HCT116 (cell line): ENCODE data around the gene FCHSD2. TPM values are rescaled to one million over a fixed set of nuclear protein-coding genes. Genes with fewer than 3 reads are reported as not detected.

Experiments used
- ATAC-seq: fragments of 200-7000 bp; cut with Tn5 transposase; 2 replicates; pipeline ENCODE4 v1.9.1; 2020; ENCODE audit warnings: mild to moderate bottlenecking, moderate library complexity
- BruUV-seq: library from RNA; stranded (reverse); fragments of 400-500 nt; replicated peaks from 2 replicates; lab custom pipeline; 2021; lab: Mats Ljungman, UMichigan
- CTCF ChIA-PET: fragments of 300-600 bp; sonication (Branson Sonifier 250); formaldehyde crosslinking; loops from one replicate; lab custom pipeline; 2021; ENCODE audit warnings: antibody characterized with exemption; lab: Charles Lee
- POLR2A ChIA-PET: fragments of 300-600, 350-600 bp; sonication (Branson Sonifier 250); formaldehyde crosslinking; loops from one replicate; lab custom pipeline; 2021; ENCODE audit warnings: antibody characterized with exemption; lab: Charles Lee
- RAD21 ChIA-PET, 2 experiments: fragments of 300-600 bp; sonication (Branson Sonifier 250); formaldehyde crosslinking; loops; one replicate each; lab custom pipeline; 2023; ENCODE audit warnings: low total read pairs in 2 of 2; ENCODE audit not compliant: uncharacterized antibody in 2 of 2, unreplicated experiment in 2 of 2, low non-redundant PET in 1 of 2; lab: Charles Lee
- DNase-seq: peaks from one replicate; pipeline ENCODE4 v3.0.0-alpha.2; 2010; ENCODE audit warnings: low read depth, low spot score
- H2AFZ ChIP-seq: fragments of 200-600 bp; shearing (Covaris generic), sonication (generic); 2 replicates; pipeline ENCODE4 v1.6.1; 2017; ENCODE audit warnings: low read depth, mixed run types, mixed read lengths, antibody characterized with exemption, low read length; ENCODE audit not compliant: poor library complexity, severe bottlenecking
- H3K27ac ChIP-seq: 2 replicates; pipeline ENCODE4 v1.5.1; 2012; ENCODE audit warnings: low read depth, low read length
- H3K27me3 ChIP-seq: fragments of 200-600 bp; sonication (generic); 2 replicates; pipeline ENCODE4 v1.6.1; 2016; ENCODE audit warnings: mixed run types, low read length, mixed read lengths; ENCODE audit not compliant: insufficient read depth
- H3K36me3 ChIP-seq, 2 experiments: fragments of 200-500 bp in 1 of 2; fragments of 200-600 bp in 1 of 2; sonication (Bioruptor generic) in 1 of 2; sonication (generic) in 1 of 2; 2 replicates each; pipeline versions ENCODE4 v1.5.1 to v1.6.1; 2014 to 2016; ENCODE audit warnings: low read length in 2 of 2, inconsistent platforms in 1 of 2, mixed read lengths in 1 of 2, mixed run types in 1 of 2; ENCODE audit not compliant: insufficient read depth in 2 of 2, control insufficient read depth in 1 of 2
- H3K4me1 ChIP-seq, 2 experiments: fragments of 200-600 bp in 1 of 2; sonication (generic) in 1 of 2; 2 replicates each; pipeline versions ENCODE4 v1.5.1 to v1.6.1; 2012 to 2017; ENCODE audit warnings: low read length in 2 of 2, inconsistent platforms in 1 of 2, mild to moderate bottlenecking in 1 of 2, mixed read lengths in 1 of 2, mixed run types in 1 of 2, moderate library complexity in 1 of 2; ENCODE audit not compliant: insufficient read depth in 2 of 2, control insufficient read depth in 1 of 2
- H3K4me2 ChIP-seq: fragments of 200-600 bp; sonication (generic); 2 replicates; pipeline ENCODE4 v1.6.1; 2017; ENCODE audit warnings: mixed run types, low read length, mixed read lengths
- H3K4me3 ChIP-seq, 2 experiments: fragments of 200-600 bp in 1 of 2; sonication (generic) in 1 of 2; replicated peaks in 1 of 2; 2 replicates each; pipeline ENCODE4 v1.5.1; 2011 to 2016; ENCODE audit warnings: low read length in 2 of 2, control low read depth in 1 of 2, low read depth in 1 of 2, mild to moderate bottlenecking in 1 of 2, mixed read lengths in 1 of 2, mixed run types in 1 of 2
- H3K79me2 ChIP-seq: fragments of 200-600 bp; sonication (generic); 2 replicates; pipeline ENCODE4 v1.6.1; 2017; ENCODE audit warnings: mild to moderate bottlenecking, mixed run types, low read length, moderate library complexity, mixed read lengths; ENCODE audit not compliant: insufficient read depth
- H3K9ac ChIP-seq: fragments of 200-600 bp; sonication (generic); 2 replicates; pipeline ENCODE4 v1.6.1; 2016; ENCODE audit warnings: low read length, mixed read lengths
- H3K9me2 ChIP-seq: fragments of 200-600 bp; sonication (generic), shearing (Covaris generic); 2 replicates; pipeline ENCODE4 v1.6.1; 2017; ENCODE audit warnings: mixed run types, mild to moderate bottlenecking, moderate library complexity; ENCODE audit not compliant: insufficient read depth
- H3K9me3 ChIP-seq, 2 experiments: fragments of 200-500 bp in 1 of 2; fragments of 200-600 bp in 1 of 2; sonication (Bioruptor generic) in 1 of 2; sonication (generic) in 1 of 2; 2 replicates each; pipeline ENCODE4 v1.6.1; 2014 to 2017; ENCODE audit warnings: low read length in 2 of 2, mixed read lengths in 2 of 2, inconsistent platforms in 1 of 2, low read depth in 1 of 2, mild to moderate bottlenecking in 1 of 2, mixed run types in 1 of 2, moderate library complexity in 1 of 2; ENCODE audit not compliant: control insufficient read depth in 1 of 2, insufficient read depth in 1 of 2
- H4K20me1 ChIP-seq: fragments of 200-600 bp; sonication (generic), shearing (Covaris generic); 2 replicates; pipeline ENCODE4 v1.6.1; 2017; ENCODE audit warnings: mixed run types, mild to moderate bottlenecking, moderate library complexity; ENCODE audit not compliant: insufficient read depth
- CBX3 ChIP-seq: IDR thresholded peaks from 2 replicates; pipeline ENCODE4 v1.6.1; 2012; ENCODE audit warnings: low read depth
- CEBPB ChIP-seq: IDR thresholded peaks from 2 replicates; pipeline ENCODE4 v1.6.1; 2012; ENCODE audit warnings: low read depth
- EGR1 ChIP-seq: IDR thresholded peaks from 2 replicates; pipeline ENCODE4 v1.6.1; 2012; ENCODE audit warnings: low read depth
- EZH2 ChIP-seq: fragments of 200-600 bp; sonication (generic); IDR thresholded peaks from 2 replicates; pipeline ENCODE4 v1.6.1; 2017; ENCODE audit warnings: antibody characterized with exemption, mixed run types
- EZH2phosphoT487 ChIP-seq: fragments of 200-600 bp; IDR thresholded peaks from 2 replicates; pipeline ENCODE4 v1.6.1; 2018; ENCODE audit warnings: antibody characterized with exemption, borderline replicate concordance
- MAX ChIP-seq: IDR thresholded peaks from 2 replicates; pipeline ENCODE4 v1.6.1; 2012
- POLR2A ChIP-seq: IDR thresholded peaks from 2 replicates; pipeline ENCODE4 v1.7.0; 2011; ENCODE audit warnings: borderline replicate concordance; ENCODE audit not compliant: insufficient read depth, insufficient read length; ENCODE audit errors: extremely low read depth
- POLR2AphosphoS5 ChIP-seq: IDR thresholded peaks from 2 replicates; pipeline ENCODE4 v1.6.1; 2011; ENCODE audit warnings: mild to moderate bottlenecking, low read depth, low read length, moderate library complexity
- RAD21 ChIP-seq: IDR thresholded peaks from 2 replicates; pipeline ENCODE4 v1.6.1; 2012; ENCODE audit warnings: low read depth, mild to moderate bottlenecking
- REST ChIP-seq: IDR thresholded peaks from 2 replicates; pipeline ENCODE4 v1.6.1; 2012; ENCODE audit warnings: low read depth
- SIN3A ChIP-seq: IDR thresholded peaks from 2 replicates; pipeline ENCODE4 v1.6.1; 2012; ENCODE audit warnings: low read depth
- SRF ChIP-seq: IDR thresholded peaks from 2 replicates; pipeline ENCODE4 v1.6.1; 2012; ENCODE audit warnings: low read depth
- TCF7L2 ChIP-seq: IDR thresholded peaks from 2 replicates; pipeline ENCODE4 v1.7.0; 2011; ENCODE audit warnings: borderline replicate concordance, inconsistent platforms; ENCODE audit not compliant: insufficient read depth, insufficient read length; ENCODE audit errors: extremely low read depth
- YY1 ChIP-seq: IDR thresholded peaks from 2 replicates; pipeline ENCODE4 v1.6.1; 2011; ENCODE audit warnings: low read length, low read depth, moderate library complexity, mild to moderate bottlenecking; ENCODE audit not compliant: insufficient replicate concordance; ENCODE audit errors: extremely low read depth
- ZBTB33 ChIP-seq: IDR thresholded peaks from 2 replicates; pipeline ENCODE4 v1.6.1; 2011; ENCODE audit warnings: mild to moderate bottlenecking, low read length, moderate library complexity; ENCODE audit not compliant: insufficient replicate concordance; ENCODE audit errors: extremely low read depth
- ZFX ChIP-seq: fragments of 450-650 bp; IDR thresholded peaks from 2 replicates; pipeline ENCODE4 v1.6.1; 2017
- ZNF274 ChIP-seq: fragments of 200-500 bp; sonication (Bioruptor generic); IDR thresholded peaks from 2 replicates; pipeline ENCODE4 v1.6.1; 2014; ENCODE audit warnings: mild to moderate bottlenecking, low read depth, low read length, inconsistent platforms
- intact Hi-C: fragments of 100-400 bp; cut with micrococcal nuclease; formaldehyde crosslinking; loops from 2 replicates; pipeline ENCODE4 v1.10.0; 2022
- total RNA-seq: library from RNA; stranded (reverse); gene quantifications from one replicate; pipeline ENCODE4 v1.2.1, GENCODE V29; 2021; ENCODE audit not compliant: unreplicated experiment

Gene FCHSD2
- total RNA-seq, 1 experiment from 2014 or later = 15.0 TPM

GRCh38 chr11:72798361-72798760 lies 343.8 kb downstream of the FCHSD2 start (continued):
- TF ChIP-seq SRF (no peak), RAD21 (no peak), CEBPB (no peak), ZNF274 (no peak), SIN3A (no peak), MAX (no peak), EZH2phosphoT487 (no peak)

GRCh38 chr11:72793425-72794367 lies 348.4 kb downstream of the FCHSD2 start, which contains the start of gene STARD10:
Gene STARD10, minus strand, starts transcription at chr11:72794047. Its CDS starts 12,866 bp downstream, at chr11:72781181.
- H3K9me2 ChIP-seq = no peaks in the 10 kb centered on the region
- CTCF ChIA-PET = interaction anchor here (0.6 to 2.9 kb wide), 17 partner anchors 9 to 504 kb away, joined by 3 to 26 read pairs (median 3); no protein-coding TSS in a partner anchor
- ATAC-seq (peak; percentile 94), DNase-seq (peak; percentile 87)
- H3K4me2 ChIP-seq = peak within 1 kb of the TSS; percentile 84
- H3K27me3 ChIP-seq = no peaks in the 10 kb centered on the region
- intact Hi-C loops = loop anchor here (1.0 kb wide), 1 partner anchor 68 kb away; no protein-coding TSS in a partner anchor
- H2AFZ ChIP-seq = peak within 1 kb of the TSS; percentile 92
- H3K4me3 ChIP-seq = peak within 1 kb of the TSS; percentile 53 to 70
- peaks cover 19 to 57% of the 10 kb centered on the region in 2 experiments for H3K4me1 ChIP-seq
- peak within 1 kb of the TSS; percentile 62 for H3K9ac ChIP-seq
- RAD21 ChIA-PET = interaction anchor here in 1 of 2 experiments (1.2 kb wide), 1 partner anchor 69 kb away, joined by 6 read pairs; no protein-coding TSS in a partner anchor
- TSS peak; percentile 93 for BruUV-seq
- POLR2A ChIA-PET = interaction anchor here (0.9 to 2.1 kb wide), 5 partner anchors 10 to 74 kb away, joined by 3 to 10 read pairs (median 4); no protein-coding TSS in a partner anchor
- H3K36me3 ChIP-seq = no peaks in the 10 kb centered on the region
- no peaks in the 10 kb centered on the region for H4K20me1 ChIP-seq
- H3K27ac ChIP-seq = peak within 1 kb of the TSS; percentile 57
- no peaks in the 10 kb centered on the region for H3K9me3 ChIP-seq
- H3K79me2 ChIP-seq = no peaks in the 10 kb centered on the region
- TF ChIP-seq CBX3 (0 out of 2 replicates have a peak, but pooled peaks have one; percentile 29), TCF7L2 (peak; percentile 35), ZBTB33 (no peak), ZFX (0 out of 2 replicates have a peak, but pooled peaks have one; percentile 24), POLR2A (peak; percentile 20), POLR2AphosphoS5 (peak; percentile 54), REST (no peak), YY1 (peak; percentile 90), EZH2 (no peak), EGR1 (no peak), MAX (peak; percentile 89), SRF (no peak), CEBPB (no peak)
